ENCODE results near the gene SMARCD2. TPM values are rescaled to one million over a fixed set of nuclear protein-coding genes. Genes with fewer than 3 reads are reported as not detected.

SMARCD2 gene
- total RNA-seq, 2 donors from 2014 or later: 77.2 to 124 TPM

- Histone ChIP-seq H3K9me3 (no peaks in the 10 kb centered on the region), H3K4me1 (peaks cover 11% of the 10 kb centered on the region), H3K9ac (ENCODE audit: low read depth in 2 of 2, low read length in 2 of 2) (no peak overlapping the region), H3K27ac (no peak overlapping the region), H3K4me3 (no peak overlapping the region), H3K36me3 (peaks cover 36% of the 10 kb centered on the region), H3K27me3 (no peaks in the 10 kb centered on the region)
- no peak for DNase-seq
- TF ChIP-seq CTCF (IDR thresholded peaks at IDR 0.05): no peak
- intact Hi-C loops (cut with DNase I): loop anchor here (10.0 kb wide), 1 partner anchor 207 kb away; the partner anchor contains the start of gene MAP3K3
Measured at GRCh38 chr17:63832014-63832413, 10.5 kb downstream of the SMARCD2 start.

- no peak for TF ChIP-seq CTCF (IDR thresholded peaks at IDR 0.05)
Measured at GRCh38 chr17:63831505-63831904, 11.0 kb downstream of the SMARCD2 start.

GRCh38 chr17:63830904-63831491 is 11.5 kb downstream of the SMARCD2 start:
- no peaks in the 10 kb centered on the region for H3K27me3 ChIP-seq
- no peaks in the 10 kb centered on the region for H3K9me3 ChIP-seq
- DNase-seq: no peak
- H3K4me1 ChIP-seq: peaks cover 14% of the 10 kb centered on the region
- H3K27ac ChIP-seq: no peak overlapping the region
- no peak overlapping the region for H3K9ac ChIP-seq (ENCODE audit: low read depth in 2 of 2, low read length in 2 of 2)
- TF ChIP-seq CTCF (IDR thresholded peaks at IDR 0.05): no peak
- intact Hi-C loops (cut with DNase I): loop anchor here (10.0 kb wide), 1 partner anchor 206 kb away; the partner anchor contains the start of gene MAP3K3
- peaks cover 36% of the 10 kb centered on the region for H3K36me3 ChIP-seq
- H3K4me3 ChIP-seq: no peak overlapping the region

More at GRCh38 chr17:63831505-63831904, 11.0 kb downstream of the SMARCD2 start:
- peaks cover 36% of the 10 kb centered on the region for H3K36me3 ChIP-seq
- peaks cover 11% of the 10 kb centered on the region for H3K4me1 ChIP-seq
- no peak overlapping the region for H3K4me3 ChIP-seq
- H3K9ac ChIP-seq (ENCODE audit: low read depth in 2 of 2, low read length in 2 of 2): no peak overlapping the region
- intact Hi-C loops (cut with DNase I): loop anchor here (10.0 kb wide), 1 partner anchor 207 kb away; the partner anchor contains the start of gene MAP3K3
- no peaks in the 10 kb centered on the region for H3K9me3 ChIP-seq
- H3K27ac ChIP-seq: no peak overlapping the region
- H3K27me3 ChIP-seq: no peaks in the 10 kb centered on the region
- DNase-seq: no peak

GRCh38 chr17:63830278-63830677 is 12.2 kb downstream of the SMARCD2 start:
- Histone ChIP-seq H3K4me1 (peaks cover 17% of the 10 kb centered on the region), H3K27me3 (no peaks in the 10 kb centered on the region), H3K4me3 (no peak overlapping the region), H3K9me3 (no peaks in the 10 kb centered on the region), H3K36me3 (peaks cover 36% of the 10 kb centered on the region), H3K27ac (no peak overlapping the region), H3K9ac (ENCODE audit: low read depth in 2 of 2, low read length in 2 of 2) (no peak overlapping the region)
- TF ChIP-seq CTCF (IDR thresholded peaks at IDR 0.05): no peak
- no peak for DNase-seq
- intact Hi-C loops (cut with DNase I): loop anchor here (10.0 kb wide), 1 partner anchor 205 kb away; the partner anchor contains the start of gene MAP3K3

- peaks cover 17% of the 10 kb centered on the region for H3K4me1 ChIP-seq
- H3K9ac ChIP-seq (ENCODE audit: low read depth in 2 of 2, low read length in 2 of 2): no peak overlapping the region
- H3K27ac ChIP-seq: no peak overlapping the region
- H3K36me3 ChIP-seq: peaks cover 40% of the 10 kb centered on the region
- no peaks in the 10 kb centered on the region for H3K27me3 ChIP-seq
- no peak for TF ChIP-seq CTCF (IDR thresholded peaks at IDR 0.05)
- DNase-seq: no peak
- H3K9me3 ChIP-seq: no peaks in the 10 kb centered on the region
- intact Hi-C loops (cut with DNase I): loop anchor here (10.0 kb wide), 1 partner anchor 54 kb away; the partner anchor contains the start of genes CCDC47 and DDX42
- H3K4me3 ChIP-seq: no peak overlapping the region
Measured at GRCh38 chr17:63828936-63829335, 13.5 kb downstream of the SMARCD2 start.
